Measurements from ENCODE around the gene MAP3K20.

- TF ChIP-seq CTCF (IDR thresholded peaks at IDR 0.05; ENCODE audit: extremely low read depth in 1 of 2, insufficient read depth in 1 of 2, low read depth in 1 of 2, low read length in 2 of 2) (no peak), EZH2 (IDR thresholded peaks at IDR 0.05; ENCODE audit: borderline replicate concordance, low read depth, low read length, severe bottlenecking) (no peak), POLR2A (IDR thresholded peaks at IDR 0.05; ENCODE audit: low read depth, low read length) (no peak), POLR2AphosphoS5 (IDR thresholded peaks at IDR 0.05; ENCODE audit: insufficient read depth, low read depth, low read length) (no peak), JUN (IDR thresholded peaks at IDR 0.05; ENCODE audit: borderline replicate concordance, insufficient read depth, insufficient read length, low read depth) (no peak), MAX (IDR thresholded peaks at IDR 0.05; ENCODE audit: insufficient read depth, insufficient read length) (no peak)
Observed at GRCh38 chr2:173221132-173221695, 145.6 kb downstream of the MAP3K20 start.
